Dendritic cell treated with granulocyte-macrophage colony-stimulating factor and Interleukin-4, amounts not matched to agents 40 ng/mL and 50 ng/mL, for 4 days (primary cell): ENCODE results near the gene DSE.

ENCODE experiments used
- H3K27ac Mint-ChIP-seq: one replicate; pipeline ENCODE4 v1.8.0; 2022; ENCODE audit warnings: mild to moderate bottlenecking, mixed read lengths
- H3K27me3 Mint-ChIP-seq: one replicate; pipeline ENCODE4 v1.8.0; 2022; ENCODE audit warnings: mild to moderate bottlenecking, mixed read lengths
- H3K36me3 Mint-ChIP-seq: one replicate; pipeline ENCODE4 v1.8.0; 2022; ENCODE audit warnings: low read depth, mixed read lengths
- H3K4me1 Mint-ChIP-seq: one replicate; pipeline ENCODE4 v1.8.0; 2022; ENCODE audit warnings: low read depth, mixed read lengths
- H3K4me3 Mint-ChIP-seq: one replicate; pipeline ENCODE4 v1.8.0; 2022; ENCODE audit warnings: mild to moderate bottlenecking, moderate library complexity, mixed read lengths
- H3K9me3 Mint-ChIP-seq: one replicate; pipeline ENCODE4 v1.8.0; 2022; ENCODE audit warnings: mixed read lengths
- intact Hi-C: fragments of 100-400 bp; cut with micrococcal nuclease; formaldehyde crosslinking; loops from one replicate; pipeline ENCODE4 v1.15.0; 2022

The DSE gene

DNA sequence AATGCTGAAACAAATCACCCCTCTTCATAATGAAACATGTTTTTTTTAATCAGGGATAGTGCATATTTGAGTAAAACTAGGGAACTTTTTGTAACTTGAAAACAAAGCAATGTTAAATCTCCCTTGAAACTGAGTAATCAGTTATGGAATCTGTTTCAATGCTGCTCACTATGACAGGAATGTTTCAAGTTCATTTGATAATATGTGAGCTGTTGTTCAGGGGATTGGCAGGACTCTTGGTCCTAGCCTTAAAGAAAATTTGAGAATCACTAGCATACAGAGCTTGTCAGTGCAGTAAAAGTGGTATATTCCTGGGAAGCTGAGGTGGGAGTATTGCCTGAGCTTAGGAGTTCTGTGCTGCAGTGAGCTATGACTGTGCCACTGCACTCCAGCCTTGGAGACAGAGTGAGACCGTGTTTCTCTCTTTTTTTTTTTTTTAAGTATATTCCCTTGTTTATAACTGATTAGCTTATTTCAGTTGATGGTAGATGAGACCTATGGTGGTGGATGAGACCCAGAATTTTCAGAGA lies 68.8 kb downstream of the DSE start:
- intact Hi-C loops = loop anchor here (5.0 kb wide), 1 partner anchor 93 kb away; no protein-coding TSS in a partner anchor
- H3K27ac Mint-ChIP-seq = peak overlapping the region; percentile 48

DNA sequence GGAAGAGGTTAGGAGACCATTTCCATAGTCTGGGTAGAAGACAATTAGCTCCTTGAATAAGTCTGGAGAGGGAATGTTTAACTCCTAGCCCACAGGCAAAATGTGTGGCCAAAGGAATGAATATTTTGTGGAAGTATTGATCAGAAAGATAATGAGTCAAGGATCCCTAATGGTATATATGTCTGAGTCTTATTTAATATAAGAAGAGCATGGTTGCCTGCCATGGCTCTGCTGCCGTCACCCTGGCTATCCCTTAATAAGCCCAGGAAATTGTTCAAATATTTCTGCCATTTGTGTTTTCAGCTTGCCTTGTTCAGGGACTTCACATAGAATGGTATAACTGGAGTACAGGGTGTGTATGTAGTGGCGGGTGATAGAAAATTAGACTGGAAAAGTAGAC lies 72.4 kb downstream of the DSE start:
- Mint-ChIP-seq H3K4me1 (peaks cover 62% of the 10 kb centered on the region), H3K27ac (peak overlapping the region; percentile 18), H3K9me3 (no peaks in the 10 kb centered on the region), H3K36me3 (peaks cover 32% of the 10 kb centered on the region), H3K27me3 (no peaks in the 10 kb centered on the region), H3K4me3 (no peak overlapping the region)
- intact Hi-C loops = loop anchor here (5.0 kb wide), 1 partner anchor 89 kb away; no protein-coding TSS in a partner anchor

More for the DNA sequence above, 68.8 kb downstream of the DSE start:
- Mint-ChIP-seq H3K27me3 (no peaks in the 10 kb centered on the region), H3K4me1 (peaks cover 67% of the 10 kb centered on the region), H3K4me3 (no peak overlapping the region), H3K36me3 (peaks cover 59% of the 10 kb centered on the region), H3K9me3 (no peaks in the 10 kb centered on the region)

DNA sequence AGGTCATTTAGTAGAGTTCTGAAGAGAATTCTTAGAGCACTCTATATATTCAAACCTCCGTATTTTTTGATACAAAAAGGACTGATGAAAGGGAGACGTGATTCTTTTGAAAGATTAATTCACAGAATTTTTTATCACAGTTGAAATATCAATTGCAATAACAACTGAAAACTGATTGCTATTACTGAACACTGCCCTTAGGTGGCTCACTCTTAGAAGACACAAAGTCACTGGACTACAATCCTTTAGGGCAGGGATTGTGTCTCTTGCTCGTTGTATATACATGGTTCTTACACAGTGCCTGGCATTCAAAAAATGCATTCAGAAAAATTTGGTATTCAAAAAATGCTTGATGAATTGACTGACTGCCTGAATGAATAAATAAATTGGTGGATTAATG lies 73.3 kb downstream of the DSE start:
- Mint-ChIP-seq H3K9me3 (no peaks in the 10 kb centered on the region), H3K4me1 (peaks cover 66% of the 10 kb centered on the region), H3K4me3 (no peak overlapping the region), H3K36me3 (peaks cover 32% of the 10 kb centered on the region), H3K27ac (peak overlapping the region; percentile 70), H3K27me3 (no peaks in the 10 kb centered on the region)
- intact Hi-C loops = loop anchor here (5.0 kb wide), 1 partner anchor 88 kb away; no protein-coding TSS in a partner anchor

DNA sequence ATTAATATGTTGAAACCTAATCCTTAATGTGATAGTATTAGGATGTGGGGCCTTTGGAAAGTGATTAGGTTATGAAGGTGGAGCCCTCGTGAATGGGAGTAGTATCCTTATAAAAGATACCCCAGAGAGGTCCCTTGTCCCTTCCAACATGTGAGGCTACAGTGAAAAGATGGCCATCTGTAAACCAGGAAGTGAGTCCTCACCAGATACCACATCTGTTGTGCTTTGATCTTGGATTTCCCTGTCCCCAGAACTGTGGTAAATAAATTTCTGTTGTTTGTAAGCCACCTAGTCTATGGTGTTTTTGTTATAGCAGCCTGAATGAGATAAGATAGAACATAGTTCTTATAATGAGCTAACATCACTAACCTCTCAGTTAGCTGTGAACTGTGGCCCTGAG lies 73.8 kb downstream of the DSE start:
- H3K27me3 Mint-ChIP-seq = no peaks in the 10 kb centered on the region
- H3K36me3 Mint-ChIP-seq = peaks cover 30% of the 10 kb centered on the region
- peaks cover 68% of the 10 kb centered on the region for H3K4me1 Mint-ChIP-seq
- no peaks in the 10 kb centered on the region for H3K9me3 Mint-ChIP-seq
- peak overlapping the region; percentile 70 for H3K27ac Mint-ChIP-seq
- no peak overlapping the region for H3K4me3 Mint-ChIP-seq
- intact Hi-C loops = loop anchor here (5.0 kb wide), 1 partner anchor 88 kb away; no protein-coding TSS in a partner anchor

DNA sequence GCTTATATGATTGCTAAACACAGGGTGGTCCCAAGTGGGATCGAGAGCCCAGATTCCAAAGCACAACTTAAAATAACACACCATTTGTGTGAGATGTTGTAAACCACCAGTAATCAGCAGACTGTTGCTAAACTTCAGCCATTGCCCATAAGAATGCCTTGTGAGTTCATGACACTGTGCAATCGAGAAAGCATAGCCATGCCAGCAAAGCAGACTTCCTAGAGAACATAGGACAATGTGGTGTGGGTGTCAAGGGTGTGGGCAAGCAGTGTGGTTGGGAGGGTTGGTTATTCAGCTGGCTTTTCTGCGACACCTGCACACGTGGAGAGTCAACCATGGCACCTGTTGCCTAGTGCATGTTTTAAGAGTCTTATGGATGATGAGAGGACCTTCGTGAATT lies 74.4 kb downstream of the DSE start:
- intact Hi-C loops = loop anchor here (5.0 kb wide), 1 partner anchor 33 kb away; no protein-coding TSS in a partner anchor
- H3K4me3 Mint-ChIP-seq = no peak overlapping the region
- peak overlapping the region; percentile 70 for H3K27ac Mint-ChIP-seq
- peaks cover 70% of the 10 kb centered on the region for H3K4me1 Mint-ChIP-seq
- no peaks in the 10 kb centered on the region for H3K9me3 Mint-ChIP-seq
- H3K36me3 Mint-ChIP-seq = peaks cover 27% of the 10 kb centered on the region
- H3K27me3 Mint-ChIP-seq = no peaks in the 10 kb centered on the region

DNA sequence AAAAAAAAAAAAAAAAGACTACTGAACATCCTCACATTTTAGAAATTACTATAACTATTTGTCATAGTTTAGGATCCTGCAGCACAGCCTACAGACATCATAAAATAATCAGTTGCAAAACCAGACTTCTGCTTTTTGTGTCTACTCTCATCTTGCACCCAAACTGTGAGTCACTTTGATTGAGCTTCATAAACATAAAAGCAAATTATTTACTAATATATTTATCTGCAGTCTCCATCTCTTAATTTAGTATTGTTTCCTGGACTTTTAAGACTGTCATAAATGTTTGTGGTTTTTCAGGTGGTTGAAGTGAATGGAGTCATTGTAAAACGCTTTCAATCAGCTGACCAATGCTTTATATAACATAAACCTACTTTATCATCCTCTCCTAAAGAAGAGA lies 75.7 kb downstream of the DSE start:
- H3K27me3 Mint-ChIP-seq = no peaks in the 10 kb centered on the region
- H3K4me1 Mint-ChIP-seq = peaks cover 72% of the 10 kb centered on the region
- intact Hi-C loops = loop anchor here (5.0 kb wide), 1 partner anchor 34 kb away; no protein-coding TSS in a partner anchor
- H3K27ac Mint-ChIP-seq = peak overlapping the region; percentile 66
- H3K4me3 Mint-ChIP-seq = no peak overlapping the region
- H3K36me3 Mint-ChIP-seq = peaks cover 17% of the 10 kb centered on the region
- no peaks in the 10 kb centered on the region for H3K9me3 Mint-ChIP-seq

DNA sequence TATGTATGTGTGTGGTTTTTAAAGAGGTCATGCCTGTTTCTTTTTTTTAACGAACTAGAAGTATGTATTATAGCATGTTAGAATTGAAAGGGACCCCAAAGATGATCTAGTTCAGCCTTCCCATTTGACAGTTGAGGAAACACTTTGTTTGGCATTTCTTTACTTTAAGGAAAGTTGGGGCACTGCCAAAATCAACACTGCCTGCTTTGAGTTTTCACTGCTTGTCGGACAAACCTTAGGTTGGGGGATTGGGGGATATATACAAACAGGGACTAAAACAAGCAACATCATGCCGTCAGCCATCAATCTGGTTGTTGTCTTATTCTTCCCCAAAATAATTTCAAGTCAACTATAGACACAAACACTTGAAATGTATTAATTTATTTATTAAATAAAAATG lies 76.3 kb downstream of the DSE start:
- Mint-ChIP-seq H3K9me3 (no peaks in the 10 kb centered on the region), H3K4me3 (no peak overlapping the region), H3K4me1 (peaks cover 70% of the 10 kb centered on the region), H3K36me3 (peaks cover 10% of the 10 kb centered on the region), H3K27me3 (no peaks in the 10 kb centered on the region), H3K27ac (no peak overlapping the region)
- intact Hi-C loops = loop anchor here (5.0 kb wide), 1 partner anchor 35 kb away; no protein-coding TSS in a partner anchor

DNA sequence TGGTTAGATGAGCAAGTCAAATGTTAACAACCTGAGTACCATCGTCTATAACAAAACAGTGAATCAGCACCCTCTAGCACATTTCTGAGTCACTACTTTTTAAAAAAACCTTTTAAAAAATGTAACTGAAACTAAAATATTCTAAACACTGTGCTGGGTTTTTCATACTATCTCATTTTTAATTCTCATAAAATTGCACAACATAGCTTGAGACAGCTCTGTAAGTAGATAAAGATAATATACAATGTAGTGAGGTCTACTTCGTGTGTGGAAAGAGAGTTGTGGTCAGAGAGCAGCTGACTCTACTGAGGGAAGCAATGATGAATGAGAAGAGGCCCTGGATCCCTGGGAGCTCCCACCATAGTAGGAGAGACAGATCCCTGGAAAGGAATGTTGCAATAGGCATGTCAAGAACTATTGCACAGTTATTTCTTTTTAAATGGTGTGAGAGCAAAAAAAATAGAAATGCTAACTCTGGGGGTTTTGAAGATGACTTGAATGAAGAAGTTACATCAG lies 76.8 kb downstream of the DSE start:
- intact Hi-C loops = loop anchor here (5.0 kb wide), 1 partner anchor 35 kb away; no protein-coding TSS in a partner anchor

DNA sequence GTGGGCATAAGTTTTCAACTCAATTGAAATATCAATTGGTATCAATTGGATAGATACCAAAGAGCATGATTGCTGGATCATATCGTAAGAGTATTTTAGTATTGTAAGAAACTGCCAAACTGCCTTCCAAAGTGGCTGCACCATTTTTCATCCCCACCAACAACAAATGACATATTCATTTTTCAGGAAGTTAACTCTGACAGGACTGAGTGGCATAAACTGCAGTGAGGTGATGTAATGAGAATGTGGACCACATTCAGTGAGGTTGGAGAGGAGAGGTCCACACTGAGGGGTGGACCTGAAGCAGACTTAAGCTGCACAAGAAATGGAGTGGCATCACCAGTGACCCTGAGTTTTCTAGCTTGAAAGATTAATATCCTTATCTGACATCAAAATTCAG lies 78.8 kb downstream of the DSE start:
- Mint-ChIP-seq H3K4me1 (peaks cover 67% of the 10 kb centered on the region), H3K4me3 (no peak overlapping the region), H3K27ac (peak overlapping the region; percentile 76), H3K36me3 (no peaks in the 10 kb centered on the region), H3K27me3 (peaks cover 2% of the 10 kb centered on the region), H3K9me3 (no peaks in the 10 kb centered on the region)
- intact Hi-C loops = loop anchor here (5.0 kb wide), 1 partner anchor 37 kb away; no protein-coding TSS in a partner anchor

More for the DNA sequence above, 76.8 kb downstream of the DSE start:
- Mint-ChIP-seq H3K27ac (peak overlapping the region; percentile 42), H3K4me3 (no peak overlapping the region), H3K27me3 (no peaks in the 10 kb centered on the region), H3K36me3 (peaks cover 5% of the 10 kb centered on the region), H3K9me3 (no peaks in the 10 kb centered on the region), H3K4me1 (peaks cover 68% of the 10 kb centered on the region)

DNA sequence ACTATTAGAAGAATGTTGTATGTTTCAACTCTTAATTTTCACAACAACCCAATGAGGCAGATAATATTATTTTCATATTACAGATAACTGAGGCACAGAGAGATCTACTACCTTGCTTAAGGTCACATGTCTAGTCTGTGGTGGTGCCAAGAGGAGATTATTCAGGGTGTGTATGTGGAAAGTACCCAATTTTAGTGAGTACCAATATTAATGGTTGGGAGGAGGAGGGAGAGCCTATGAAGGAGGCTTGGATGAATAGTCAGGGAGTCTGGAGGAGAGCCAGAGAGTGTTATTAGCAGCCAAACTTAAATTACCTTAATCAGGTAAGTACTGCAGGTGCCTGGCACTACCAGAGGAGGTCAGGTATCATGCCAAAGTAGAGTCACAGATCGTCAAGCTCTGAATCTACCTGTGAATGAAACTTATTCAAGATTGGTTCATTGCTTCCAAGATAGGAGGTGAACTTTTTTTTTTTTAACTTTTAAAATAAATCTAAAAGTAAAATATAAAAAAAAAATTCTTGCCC lies 79.5 kb downstream of the DSE start:
- H3K36me3 Mint-ChIP-seq = no peaks in the 10 kb centered on the region
- no peaks in the 10 kb centered on the region for H3K9me3 Mint-ChIP-seq
- intact Hi-C loops = loop anchor here (2.0 kb wide), 1 partner anchor 15 kb away; no protein-coding TSS in a partner anchor
- peak overlapping the region; percentile 76 for H3K27ac Mint-ChIP-seq
- H3K4me1 Mint-ChIP-seq = peaks cover 61% of the 10 kb centered on the region
- no peak overlapping the region for H3K4me3 Mint-ChIP-seq
- H3K27me3 Mint-ChIP-seq = peaks cover 2% of the 10 kb centered on the region

DNA sequence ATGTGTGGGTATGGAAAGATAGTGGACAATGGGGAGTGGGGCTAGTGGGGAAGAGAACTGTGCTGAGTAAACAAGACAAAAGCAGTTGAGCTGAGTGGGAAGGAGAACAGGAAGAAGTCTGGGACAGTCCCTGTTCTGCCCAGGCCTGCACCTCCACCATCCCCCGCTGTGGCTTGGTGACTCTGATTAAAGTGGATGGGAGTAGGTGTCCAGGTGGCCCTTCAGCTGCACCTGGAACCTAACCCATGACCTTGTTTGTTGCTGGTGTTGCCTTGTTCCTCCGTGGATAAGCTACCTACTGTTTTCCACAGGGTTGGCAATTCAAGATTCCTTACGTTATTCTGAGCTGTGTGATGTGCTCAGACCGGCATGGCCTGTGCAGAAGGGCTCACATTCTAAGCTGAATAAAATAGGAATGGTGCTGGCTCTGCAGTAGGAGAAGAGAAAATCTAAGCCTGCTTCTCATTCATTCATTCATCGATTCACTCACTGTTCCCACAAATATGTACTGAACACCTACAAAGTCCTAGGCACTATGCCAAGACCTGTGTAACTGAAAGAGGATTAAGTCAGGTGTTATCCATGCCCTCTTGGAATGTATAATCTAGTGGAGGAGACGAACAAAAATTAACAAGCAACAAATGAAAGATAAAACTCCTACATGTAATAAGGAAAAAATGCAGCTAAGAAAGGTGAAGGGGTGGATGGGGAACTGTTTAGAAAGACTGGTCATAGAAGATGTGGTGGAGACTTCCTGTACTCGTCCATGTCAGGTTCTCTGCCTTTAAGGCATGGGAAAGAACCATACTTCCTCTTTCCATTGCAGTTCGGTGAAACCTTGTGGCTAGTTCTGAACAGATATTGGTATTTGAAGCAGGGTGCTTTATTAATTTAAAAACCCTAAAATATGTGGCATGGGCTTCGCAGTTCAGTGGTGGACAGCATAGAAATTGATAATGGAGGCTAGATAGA lies 80.3 kb downstream of the DSE start:
- Mint-ChIP-seq H3K27me3 (peaks cover 2% of the 10 kb centered on the region), H3K9me3 (no peaks in the 10 kb centered on the region), H3K27ac (peak overlapping the region; percentile 76), H3K4me3 (no peak overlapping the region), H3K36me3 (no peaks in the 10 kb centered on the region), H3K4me1 (peaks cover 64% of the 10 kb centered on the region)
- intact Hi-C loops = loop anchor here (2.0 kb wide), 1 partner anchor 14 kb away; no protein-coding TSS in a partner anchor

DNA sequence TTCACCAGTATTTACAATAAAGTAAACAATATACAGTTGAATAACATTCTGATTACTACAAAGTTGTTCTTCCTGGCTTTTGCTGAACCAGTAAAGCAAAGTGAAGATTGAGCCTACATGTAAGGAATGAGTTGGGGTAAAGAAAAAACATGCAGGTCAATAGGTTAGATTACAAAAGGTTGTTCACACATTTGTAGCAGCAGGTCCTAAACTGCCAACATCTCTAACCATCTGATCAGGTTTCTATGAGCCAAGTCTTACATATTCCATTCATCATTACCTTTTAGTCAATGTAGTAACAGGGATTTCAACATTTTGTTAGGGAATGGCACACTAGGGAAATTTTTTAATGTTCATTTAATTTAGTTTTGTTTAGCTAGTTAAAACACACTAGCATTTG lies 81.2 kb downstream of the DSE start:
- peaks cover 2% of the 10 kb centered on the region for H3K27me3 Mint-ChIP-seq
- no peaks in the 10 kb centered on the region for H3K36me3 Mint-ChIP-seq
- intact Hi-C loops = loop anchor here (2.0 kb wide), 1 partner anchor 13 kb away; no protein-coding TSS in a partner anchor
- H3K27ac Mint-ChIP-seq = peak overlapping the region; percentile 76
- peaks cover 70% of the 10 kb centered on the region for H3K4me1 Mint-ChIP-seq
- H3K9me3 Mint-ChIP-seq = no peaks in the 10 kb centered on the region
- no peak overlapping the region for H3K4me3 Mint-ChIP-seq

DNA sequence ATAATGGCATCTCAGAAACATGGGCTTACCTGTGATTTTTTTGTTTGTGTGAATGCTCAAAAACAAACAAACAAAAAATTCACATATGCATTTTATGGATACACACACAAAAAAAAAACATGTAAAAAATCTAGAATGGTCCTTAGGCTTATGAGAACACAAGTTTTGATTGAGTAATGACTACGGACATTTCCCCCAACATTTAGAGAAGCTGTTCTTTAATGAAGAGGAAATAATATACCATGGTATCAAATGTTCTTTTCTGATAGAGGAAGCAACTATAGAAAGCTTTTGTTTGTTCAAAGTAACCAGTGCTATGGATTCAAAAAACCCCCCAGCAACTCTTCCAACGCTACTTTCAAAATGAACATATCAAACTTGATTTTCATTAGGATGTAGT lies 81.8 kb downstream of the DSE start:
- peaks cover 75% of the 10 kb centered on the region for H3K4me1 Mint-ChIP-seq
- H3K9me3 Mint-ChIP-seq = no peaks in the 10 kb centered on the region

More for the DNA sequence above, 81.8 kb downstream of the DSE start:
- Mint-ChIP-seq H3K27me3 (peaks cover 2% of the 10 kb centered on the region), H3K4me3 (no peak overlapping the region), H3K27ac (no peak overlapping the region), H3K36me3 (no peaks in the 10 kb centered on the region)
- intact Hi-C loops = no loop called here
